HepG2 (cell line): ENCODE data around the gene SNF8. TPM values are rescaled to one million over a fixed set of nuclear protein-coding genes. Genes with fewer than 3 reads are reported as not detected.

Experiments used
- CBX1 ChIP-seq: IDR thresholded peaks from one replicate; pipeline ENCODE4 v1.6.1; 2016; ENCODE audit warnings: antibody characterized with exemption, low read depth
- CCDC6 ChIP-seq: sonication (generic); formaldehyde crosslinking; IDR thresholded peaks from 2 replicates; pipeline ENCODE4 v1.8.1; 2022; ENCODE audit warnings: mild to moderate bottlenecking, missing genetic modification reagents, moderate library complexity
- FLYWCH1 ChIP-seq: sonication (generic); formaldehyde crosslinking; IDR thresholded peaks from 2 replicates; pipeline ENCODE4 v1.8.1; 2023; ENCODE audit warnings: mild to moderate bottlenecking, missing genetic modification reagents
- HHEX ChIP-seq: IDR thresholded peaks from 2 replicates; pipeline ENCODE4 v1.6.1; 2016; ENCODE audit warnings: control low read depth
- NR2C2 ChIP-seq: sonication (generic); formaldehyde crosslinking; IDR thresholded peaks from 2 replicates; pipeline ENCODE4 v1.4.0; 2020; ENCODE audit warnings: missing genetic modification reagents, mild to moderate bottlenecking, moderate library complexity, borderline replicate concordance
- PPARG ChIP-seq: conservative IDR thresholded peaks from 2 replicates; pipeline ENCODE4 v1.6.1; 2016; ENCODE audit warnings: missing biosample characterization, missing genetic modification reagents
- SP5 ChIP-seq: IDR thresholded peaks from 2 replicates; pipeline ENCODE4 v1.6.1; 2016; ENCODE audit warnings: low read depth, borderline replicate concordance
- TCF7 ChIP-seq: sonication (generic); IDR thresholded peaks from 2 replicates; pipeline ENCODE4 v1.6.1; 2016; ENCODE audit warnings: antibody characterized with exemption, low read depth
- ZBTB33 ChIP-seq: sonication (generic); formaldehyde crosslinking; IDR thresholded peaks from 2 replicates; pipeline ENCODE4 v1.4.0; 2020; ENCODE audit warnings: missing genetic modification reagents
- ZBTB38 ChIP-seq: sonication (generic); formaldehyde crosslinking; IDR thresholded peaks from 2 replicates; pipeline ENCODE4 v1.5.1; 2020; ENCODE audit warnings: mild to moderate bottlenecking, missing genetic modification reagents
- ZNF256 ChIP-seq: sonication (generic); formaldehyde crosslinking; conservative IDR thresholded peaks from 2 replicates; pipeline ENCODE4 v1.4.0; 2020; ENCODE audit warnings: missing genetic modification reagents
- ZNF281 ChIP-seq: sonication (generic); formaldehyde crosslinking; IDR thresholded peaks from 2 replicates; pipeline ENCODE4 v1.4.0; 2020; ENCODE audit warnings: missing genetic modification reagents, borderline replicate concordance
- ZNF646 ChIP-seq: sonication (generic); formaldehyde crosslinking; IDR thresholded peaks from 2 replicates; pipeline ENCODE4 v1.9.0; 2021; ENCODE audit warnings: mild to moderate bottlenecking, missing genetic modification reagents
- ZNF770 ChIP-seq: sonication (generic); formaldehyde crosslinking; IDR thresholded peaks from 2 replicates; pipeline ENCODE4 v1.5.0; 2020; ENCODE audit warnings: mild to moderate bottlenecking, missing genetic modification reagents
- polyA plus RNA-seq, 8 experiments: library from polyadenylated mRNA; depleted of rRNA in 3 of 8; stranded (reverse) in 7 of 8; unstranded in 1 of 8; fragments of >200 nt; fragmentation: Illumina TruSeq in 4 of 8; extraction: Trizol in 4 of 8; gene quantifications; 2 replicates each; pipeline versions ENCODE4 v1.2.1 to v1.2.3, GENCODE V29; 2011 to 2016; ENCODE audit warnings: low read depth in 4 of 8, missing spikeins in 1 of 8, mixed read lengths in 1 of 8; ENCODE audit not compliant: insufficient read depth in 1 of 8
- total RNA-seq, 5 experiments: library from RNA; depleted of rRNA; stranded (reverse); fragments of >200 nt; fragmentation: Illumina TruSeq; extraction: Trizol; gene quantifications; 2 replicates each; pipeline ENCODE4 v1.2.3, GENCODE V29; 2016; ENCODE audit warnings: low read depth in 1 of 5

The SNF8 gene
- total and polyA plus RNA-seq, 2 of the 13 experiments (the other 11 are each of a cell fraction or from before 2014, with no cell fraction given), result 114 to 153 TPM

- TF ChIP-seq ZNF281 (peak; percentile 86; the same call in 1 of the 2 replicates), SP5 (CRISPR knock-in tag) (peak; percentile 86), HHEX (no peak), ZNF646 (CRISPR knock-in tag) (0 out of 2 replicates have a peak, but pooled peaks have one; percentile 33), CCDC6 (CRISPR knock-in tag) (no peak), NR2C2 (CRISPR knock-in tag) (peak; percentile 12; the same call in 1 of the 2 replicates), ZBTB33 (0 out of 2 replicates have a peak, but pooled peaks have one; percentile 1), TCF7 (peak; percentile 74), PPARG (CRISPR knock-in tag) (peak; percentile 27; the same call in 1 of the 2 replicates), ZBTB38 (CRISPR knock-in tag) (no peak), CBX1 (peak; percentile 57), ZNF770 (CRISPR knock-in tag) (peak; percentile 50; the same call in 1 of the 2 replicates), ZNF256 (CRISPR knock-in tag) (no peak), FLYWCH1 (CRISPR knock-in tag) (no peak)
Measured at GRCh38 chr17:48961516-48962233, 17.0 kb upstream of the SNF8 start (continued).
